ENCODE results near the gene VAMP5. TPM values are rescaled to one million over a fixed set of nuclear protein-coding genes. Genes with fewer than 3 reads are reported as not detected.

Gene VAMP5
- total RNA-seq, 1 donor from 2014 or later, result 25.0 TPM

DNA sequence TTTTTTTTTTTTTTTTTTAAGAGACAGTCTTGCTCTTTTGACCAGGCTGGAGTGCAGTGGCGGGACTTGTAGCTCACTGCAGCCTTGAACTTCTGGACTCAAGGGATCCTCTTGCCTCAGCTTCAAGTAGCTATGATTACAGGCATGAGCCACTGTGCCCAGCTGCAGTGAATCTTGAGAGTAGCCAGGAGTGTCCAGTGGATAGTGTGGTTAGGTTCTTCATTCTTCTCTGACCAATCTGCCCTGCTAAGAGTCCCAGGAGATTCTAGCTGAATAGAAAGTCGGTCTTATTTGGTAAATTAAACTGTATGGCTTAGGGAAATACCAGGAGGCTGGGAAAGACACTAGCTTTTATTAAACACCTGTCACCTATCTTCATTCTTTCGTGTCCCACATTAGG is 47.1 kb downstream of the VAMP5 start:
- no peak for DNase-seq (ENCODE audit: low read depth)
- TF ChIP-seq, protein P1, sequence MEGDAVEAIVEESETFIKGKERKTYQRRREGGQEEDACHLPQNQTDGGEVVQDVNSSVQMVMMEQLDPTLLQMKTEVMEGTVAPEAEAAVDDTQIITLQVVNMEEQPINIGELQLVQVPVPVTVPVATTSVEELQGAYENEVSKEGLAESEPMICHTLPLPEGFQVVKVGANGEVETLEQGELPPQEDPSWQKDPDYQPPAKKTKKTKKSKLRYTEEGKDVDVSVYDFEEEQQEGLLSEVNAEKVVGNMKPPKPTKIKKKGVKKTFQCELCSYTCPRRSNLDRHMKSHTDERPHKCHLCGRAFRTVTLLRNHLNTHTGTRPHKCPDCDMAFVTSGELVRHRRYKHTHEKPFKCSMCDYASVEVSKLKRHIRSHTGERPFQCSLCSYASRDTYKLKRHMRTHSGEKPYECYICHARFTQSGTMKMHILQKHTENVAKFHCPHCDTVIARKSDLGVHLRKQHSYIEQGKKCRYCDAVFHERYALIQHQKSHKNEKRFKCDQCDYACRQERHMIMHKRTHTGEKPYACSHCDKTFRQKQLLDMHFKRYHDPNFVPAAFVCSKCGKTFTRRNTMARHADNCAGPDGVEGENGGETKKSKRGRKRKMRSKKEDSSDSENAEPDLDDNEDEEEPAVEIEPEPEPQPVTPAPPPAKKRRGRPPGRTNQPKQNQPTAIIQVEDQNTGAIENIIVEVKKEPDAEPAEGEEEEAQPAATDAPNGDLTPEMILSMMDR (conservative IDR thresholded peaks at IDR 0.05; ENCODE audit: low read depth, low read length), result no peak

DNA sequence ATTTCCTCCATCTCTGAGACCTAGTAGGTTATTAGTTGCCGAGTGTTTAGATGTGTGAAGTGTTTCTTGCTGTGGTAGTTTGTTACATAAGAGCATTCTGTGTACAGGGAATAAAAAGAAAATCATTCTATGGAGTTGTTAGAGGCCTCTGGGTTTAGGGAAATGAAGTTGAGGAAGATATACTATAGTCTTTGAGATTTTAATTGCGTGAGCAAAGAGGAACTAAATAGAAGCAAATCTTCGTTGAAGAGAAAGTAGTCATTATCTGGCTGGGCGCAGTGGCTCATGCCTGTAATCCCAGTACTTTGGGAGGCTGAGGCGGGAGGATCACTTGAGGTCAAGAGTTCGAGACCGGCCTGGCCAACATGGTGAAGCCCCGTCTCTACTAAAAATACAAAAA is 50.8 kb downstream of the VAMP5 start:
- H3K4me3 ChIP-seq (ENCODE audit: low read depth, low read length), result no peak overlapping the region
- TF ChIP-seq, protein P1 (conservative IDR thresholded peaks at IDR 0.05; ENCODE audit: low read depth, low read length), result no peak
- no peak for DNase-seq (ENCODE audit: low read depth)

More for the DNA sequence above, 47.1 kb downstream of the VAMP5 start:
- H3K4me3 ChIP-seq (ENCODE audit: low read depth, low read length), result no peak overlapping the region

DNA sequence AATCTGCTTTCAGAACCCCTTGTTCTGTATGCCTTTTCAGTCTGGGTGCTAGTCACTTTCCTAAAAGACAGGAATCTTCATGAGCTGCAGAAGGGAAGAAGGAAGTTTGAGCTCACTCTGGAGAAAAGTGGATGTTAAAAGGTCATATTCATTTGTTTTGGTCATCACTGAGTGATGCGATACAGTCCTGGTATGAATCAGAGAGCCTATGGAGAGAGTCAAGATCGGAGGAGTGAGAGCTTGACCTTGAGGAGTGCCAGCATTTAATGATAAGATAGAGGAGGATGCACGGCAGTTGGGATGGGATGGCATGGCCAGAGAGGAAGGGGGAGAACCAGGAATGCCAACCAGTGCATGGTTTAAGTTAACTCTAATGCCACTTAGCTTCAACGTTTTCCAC is 51.4 kb downstream of the VAMP5 start:
- TF ChIP-seq, protein P1 (conservative IDR thresholded peaks at IDR 0.05; ENCODE audit: low read depth, low read length), result no peak
- DNase-seq (ENCODE audit: low read depth), result no peak
- no peak overlapping the region for H3K4me3 ChIP-seq (ENCODE audit: low read depth, low read length)

DNA sequence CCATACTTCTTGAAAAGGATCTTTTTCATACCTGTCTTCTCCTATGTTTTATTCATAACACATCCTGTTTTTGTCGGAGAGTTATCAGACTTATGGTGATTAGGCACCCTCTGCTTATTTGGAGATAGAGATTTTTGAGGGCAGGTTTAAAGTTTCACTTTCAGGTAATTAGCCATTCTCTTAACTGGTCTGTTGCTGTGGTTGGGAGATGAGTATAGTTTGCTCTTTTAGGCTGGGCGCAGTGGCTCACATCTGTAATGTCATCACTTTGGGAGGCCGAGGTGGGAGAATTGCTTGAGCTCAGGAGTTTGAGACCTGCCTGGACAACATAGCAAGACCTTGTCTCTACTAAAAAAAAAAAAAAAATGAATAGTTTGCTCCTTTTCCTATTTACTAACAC is 58.5 kb downstream of the VAMP5 start:
- DNase-seq (ENCODE audit: low read depth), result no peak

More for the DNA sequence above, 58.5 kb downstream of the VAMP5 start:
- H3K4me3 ChIP-seq (ENCODE audit: low read depth, low read length), result no peak overlapping the region
- TF ChIP-seq, protein P1 (conservative IDR thresholded peaks at IDR 0.05; ENCODE audit: low read depth, low read length), result no peak

Other genes starting within 250 kb of the VAMP5 start
- gene RETSAT, start 229.9 kb upstream of the VAMP5 start, total RNA-seq, result 26.3 and 29.1 TPM in 2 replicates
- gene ELMOD3, start 229.7 kb upstream of the VAMP5 start, total RNA-seq, result 9.5 and 11.9 TPM in 2 replicates
- 358 and 441 TPM in 2 replicates for gene CAPG, start 174.1 kb upstream of the VAMP5 start, total RNA-seq
- not detected in 2 replicates for gene SH2D6, start 165.7 kb upstream of the VAMP5 start, total RNA-seq
- gene MAT2A, start 45.3 kb upstream of the VAMP5 start, total RNA-seq, result 64.6 and 134 TPM in 2 replicates
- gene GGCX, start 22.9 kb upstream of the VAMP5 start, total RNA-seq, result 35.1 and 58.2 TPM in 2 replicates
- 86.5 and 152 TPM in 2 replicates for gene VAMP8, start 6.8 kb upstream of the VAMP5 start, total RNA-seq
- 187 and 280 TPM in 2 replicates for gene RNF181, start 11.3 kb downstream of the VAMP5 start, total RNA-seq
- 4.8 and 7.4 TPM in 2 replicates for gene TMEM150A, start 18.3 kb downstream of the VAMP5 start, total RNA-seq
- 9.9 and 16.5 TPM in 2 replicates for gene C2orf68, start 27.6 kb downstream of the VAMP5 start, total RNA-seq
- 89.3 and 97.4 TPM in 2 replicates for gene USP39, start 31.8 kb downstream of the VAMP5 start, total RNA-seq
- not detected in 2 replicates for gene SFTPB, start 83.8 kb downstream of the VAMP5 start, total RNA-seq
- not detected in 2 replicates for gene GNLY, start 109.9 kb downstream of the VAMP5 start, total RNA-seq
- gene ATOH8, start 169.6 kb downstream of the VAMP5 start, total RNA-seq, result 0.52 and 0.94 TPM in 2 replicates